CD4-positive, alpha-beta memory T cell (primary cell): Measurements from ENCODE around the gene LRRC55. TPM values are rescaled to one million over a fixed set of nuclear protein-coding genes. Genes with fewer than 3 reads are reported as not detected.

ENCODE experiments used
- CTCF ChIA-PET: fragments of 350-600 bp; sonication (Branson Sonifier 250); formaldehyde crosslinking; loops from one replicate; lab custom pipeline; 2021; ENCODE audit warnings: inconsistent platforms; ENCODE audit not compliant: partially characterized antibody; lab: Charles Lee
- POLR2A ChIA-PET: fragments of 350-600 bp; sonication (Branson Sonifier 250); formaldehyde crosslinking; loops from one replicate; lab custom pipeline; 2021; ENCODE audit not compliant: partially characterized antibody; lab: Charles Lee
- DNase-seq, 5 donors: peaks; one replicate each; pipeline versions ENCODE4 v3.0.0 to v3.0.0-alpha.2; 2020 to 2022; ENCODE audit warnings: mixed read lengths in 1 of 5
- H3K27ac ChIP-seq: one replicate; pipeline ENCODE4 v1.7.0; 2013; ENCODE audit warnings: low read depth, low read length
- H3K27me3 ChIP-seq: 2 replicates; pipeline ENCODE4 v1.7.0; 2013; ENCODE audit warnings: mild to moderate bottlenecking, low read length, moderate library complexity; ENCODE audit not compliant: insufficient read depth
- H3K36me3 ChIP-seq: 2 replicates; pipeline ENCODE4 v1.7.0; 2013; ENCODE audit warnings: mild to moderate bottlenecking, low read length, moderate library complexity; ENCODE audit not compliant: insufficient read depth
- H3K4me1 ChIP-seq: 2 replicates; pipeline ENCODE4 v1.7.0; 2013; ENCODE audit warnings: mild to moderate bottlenecking, low read length, moderate library complexity; ENCODE audit not compliant: insufficient read depth
- H3K4me3 ChIP-seq, 2 donors: one replicate each; pipeline ENCODE4 v1.7.0; 2013; ENCODE audit warnings: low read length in 2 of 2, mild to moderate bottlenecking in 1 of 2
- H3K9me3 ChIP-seq, 2 donors: one replicate each; pipeline ENCODE4 v1.7.0; 2013; ENCODE audit warnings: low read length in 2 of 2, control low read depth in 1 of 2; ENCODE audit not compliant: control insufficient read depth in 1 of 2
- H3K27ac Mint-ChIP-seq, 7 donors: one replicate each; pipeline ENCODE4 v1.8.0; 2020 to 2021; ENCODE audit warnings: mixed read lengths in 7 of 7, mild to moderate bottlenecking in 6 of 7, inconsistent platforms in 3 of 7, moderate library complexity in 3 of 7
- H3K27me3 Mint-ChIP-seq, 2 donors: one replicate each; pipeline ENCODE4 v1.8.0; 2020 to 2021; ENCODE audit warnings: mixed read lengths in 2 of 2
- H3K36me3 Mint-ChIP-seq, 2 donors: one replicate each; pipeline ENCODE4 v1.8.0; 2020 to 2021; ENCODE audit warnings: mixed read lengths in 2 of 2, inconsistent platforms in 1 of 2, mild to moderate bottlenecking in 1 of 2
- H3K4me1 Mint-ChIP-seq, 4 donors: one replicate each; pipeline ENCODE4 v1.8.0; 2020 to 2021; ENCODE audit warnings: mixed read lengths in 4 of 4, mild to moderate bottlenecking in 1 of 4
- H3K4me3 Mint-ChIP-seq, 8 donors: one replicate each; pipeline ENCODE4 v1.8.0; 2020 to 2021; ENCODE audit warnings: mixed read lengths in 8 of 8, mild to moderate bottlenecking in 7 of 8, moderate library complexity in 6 of 8, inconsistent platforms in 3 of 8
- H3K9me3 Mint-ChIP-seq, 8 donors: one replicate each; pipeline ENCODE4 v1.8.0; 2020 to 2021; ENCODE audit warnings: mixed read lengths in 8 of 8, mild to moderate bottlenecking in 5 of 8, inconsistent platforms in 3 of 8, moderate library complexity in 1 of 8
- intact Hi-C: fragments of 100-400 bp; cut with micrococcal nuclease; formaldehyde crosslinking; loops from one replicate; pipeline ENCODE4 v1.15.1; 2023
- polyA plus RNA-seq, 2 donors: library from polyadenylated mRNA; unstranded; fragments of 300-500 nt; fragmentation: Illumina TruSeq; gene quantifications; one replicate each; pipeline ENCODE4 v1.2.3, GENCODE V29; 2021
- total RNA-seq, 2 experiments: library from RNA; stranded (reverse); gene quantifications; one replicate each; pipeline ENCODE4 v1.2.3, GENCODE V29; 2021

Gene LRRC55
- total and polyA plus RNA-seq, 4 experiments from 2014 or later, result not detected

- Histone ChIP-seq H3K4me1 (no peaks in the 10 kb centered on the region), H3K36me3 (no peaks in the 10 kb centered on the region), H3K27ac (no peak overlapping the region), H3K9me3 (no peaks in the 10 kb centered on the region), H3K4me3 (no peak overlapping the region), H3K27me3 (no peaks in the 10 kb centered on the region)
- Mint-ChIP-seq H3K27me3 (peaks cover 2 to 4% of the 10 kb centered on the region in 2 donors), H3K4me1 (no peaks in the 10 kb centered on the region), H3K27ac (no peak overlapping the region), H3K4me3 (no peak overlapping the region), H3K9me3 (peaks cover 0 to 3% (median 0%) of the 10 kb centered on the region in 8 donors), H3K36me3 (no peaks in the 10 kb centered on the region)
- intact Hi-C loops, result no loop called here
- DNase-seq, result no peak
- ChIA-PET CTCF (no interaction called here), POLR2A (no interaction called here)
Measured at GRCh38 chr11:57222239-57222638, 40.5 kb downstream of the LRRC55 start.

- H3K27ac ChIP-seq, result no peak overlapping the region
- POLR2A ChIA-PET, result no interaction called here
- peaks cover 0 to 2% of the 10 kb centered on the region in 2 donors for H3K27me3 Mint-ChIP-seq
- no peak overlapping the region for H3K4me3 Mint-ChIP-seq
- intact Hi-C loops, result no loop called here
- no peak overlapping the region for H3K27ac Mint-ChIP-seq
- no peaks in the 10 kb centered on the region for H3K36me3 ChIP-seq
- CTCF ChIA-PET, result no interaction called here
- no peaks in the 10 kb centered on the region for H3K36me3 Mint-ChIP-seq
- H3K9me3 ChIP-seq, result no peaks in the 10 kb centered on the region
- no peak for DNase-seq
- H3K27me3 ChIP-seq, result no peaks in the 10 kb centered on the region
- no peak overlapping the region for H3K4me3 ChIP-seq
- H3K4me1 Mint-ChIP-seq, result no peaks in the 10 kb centered on the region
- H3K9me3 Mint-ChIP-seq, result peaks cover 0 to 3% (median 0%) of the 10 kb centered on the region in 8 donors
- H3K4me1 ChIP-seq, result no peaks in the 10 kb centered on the region
Measured at GRCh38 chr11:57223601-57224000, 41.8 kb downstream of the LRRC55 start.

- CTCF ChIA-PET, result interaction anchor here (1.5 kb wide), 1 partner anchor 13 kb away, joined by 4 read pairs; no protein-coding TSS in a partner anchor
Measured at GRCh38 chr11:57224128-57224527, 42.4 kb downstream of the LRRC55 start.

GRCh38 chr11:57224537-57224936, 42.8 kb downstream of the LRRC55 start:
- no peak overlapping the region for H3K27ac Mint-ChIP-seq
- ChIA-PET CTCF (interaction anchor here (1.5 kb wide), 1 partner anchor 14 kb away, joined by 4 read pairs; no protein-coding TSS in a partner anchor), POLR2A (no interaction called here)
- no peaks in the 10 kb centered on the region for H3K4me1 Mint-ChIP-seq
- H3K9me3 Mint-ChIP-seq, result peaks cover 0 to 3% (median 0%) of the 10 kb centered on the region in 8 donors
- no peak for DNase-seq
- Histone ChIP-seq H3K4me3 (no peak overlapping the region), H3K4me1 (no peaks in the 10 kb centered on the region), H3K36me3 (no peaks in the 10 kb centered on the region), H3K27ac (no peak overlapping the region), H3K27me3 (no peaks in the 10 kb centered on the region), H3K9me3 (no peaks in the 10 kb centered on the region)
- H3K4me3 Mint-ChIP-seq, result no peak overlapping the region
- peaks cover 2 to 3% of the 10 kb centered on the region in 2 donors for H3K27me3 Mint-ChIP-seq
- intact Hi-C loops, result no loop called here
- no peaks in the 10 kb centered on the region for H3K36me3 Mint-ChIP-seq

More at GRCh38 chr11:57224128-57224527, 42.4 kb downstream of the LRRC55 start:
- no peaks in the 10 kb centered on the region for H3K4me1 ChIP-seq
- no peaks in the 10 kb centered on the region for H3K36me3 ChIP-seq
- no peak overlapping the region for H3K4me3 Mint-ChIP-seq
- intact Hi-C loops, result no loop called here
- H3K4me1 Mint-ChIP-seq, result no peaks in the 10 kb centered on the region
- no peak overlapping the region for H3K27ac ChIP-seq
- POLR2A ChIA-PET, result no interaction called here
- H3K36me3 Mint-ChIP-seq, result no peaks in the 10 kb centered on the region
- no peak for DNase-seq
- H3K27me3 Mint-ChIP-seq, result peaks cover under 1 to 2% of the 10 kb centered on the region in 2 donors
- no peak overlapping the region for H3K4me3 ChIP-seq
- H3K27ac Mint-ChIP-seq, result no peak overlapping the region
- H3K9me3 ChIP-seq, result no peaks in the 10 kb centered on the region
- peaks cover 0 to 3% (median 0%) of the 10 kb centered on the region in 8 donors for H3K9me3 Mint-ChIP-seq
- H3K27me3 ChIP-seq, result no peaks in the 10 kb centered on the region

DNA sequence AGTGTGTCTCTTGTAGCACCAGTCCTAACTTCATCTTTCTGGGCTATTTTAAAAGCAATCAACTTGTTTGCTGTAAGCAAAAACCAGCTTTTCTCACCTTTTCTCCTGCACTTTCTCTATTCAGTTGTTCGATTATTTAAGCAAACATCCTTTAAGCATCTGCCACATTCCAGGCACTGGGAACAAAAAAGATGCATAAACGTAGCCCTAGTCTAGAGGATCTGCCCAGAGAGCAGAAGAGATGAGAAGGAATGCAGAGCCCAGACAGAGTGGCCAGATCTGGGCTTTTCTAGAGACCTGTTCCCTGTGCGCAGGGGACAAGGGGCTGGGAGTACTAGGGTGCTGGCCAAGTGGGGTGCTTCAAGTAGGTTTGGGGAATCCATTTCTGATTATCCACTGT, 46.8 kb downstream of the LRRC55 start:
- CTCF ChIA-PET, result no interaction called here
- intact Hi-C loops, result no loop called here
- Histone ChIP-seq H3K27me3 (peaks cover 12% of the 10 kb centered on the region), H3K4me1 (no peaks in the 10 kb centered on the region), H3K36me3 (no peaks in the 10 kb centered on the region), H3K4me3 (no peak overlapping the region), H3K27ac (no peak overlapping the region), H3K9me3 (no peaks in the 10 kb centered on the region)
- Mint-ChIP-seq H3K27ac (no peak overlapping the region), H3K4me3 (no peak overlapping the region), H3K36me3 (no peaks in the 10 kb centered on the region), H3K9me3 (peaks cover 0 to 3% (median 0%) of the 10 kb centered on the region in 8 donors), H3K27me3 (peaks cover 21 to 33% of the 10 kb centered on the region in 2 donors), H3K4me1 (peaks cover 4 to 10% (median 5%) of the 10 kb centered on the region in 4 donors)
- DNase-seq, result no peak
- POLR2A ChIA-PET, result no interaction called here

DNA sequence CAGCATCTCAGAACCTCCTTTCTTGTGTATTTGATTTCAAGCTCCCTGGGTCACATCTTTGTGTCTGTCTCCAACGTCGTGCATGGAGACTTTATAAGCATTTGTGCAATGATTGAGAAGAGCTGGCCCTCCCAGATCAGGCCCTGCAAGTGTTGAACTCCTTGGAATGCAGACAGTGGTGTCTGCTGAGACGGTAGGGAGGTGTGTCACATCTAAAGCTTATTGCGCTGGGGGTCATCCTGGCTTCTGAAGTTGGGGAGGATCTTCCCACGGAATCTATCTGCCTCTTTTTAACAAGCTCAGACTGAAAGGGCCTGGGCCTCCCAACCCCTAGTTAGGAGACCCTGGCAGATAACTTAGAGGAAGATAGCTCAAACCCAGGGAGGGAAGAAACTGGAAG, 48.6 kb downstream of the LRRC55 start:
- no peaks in the 10 kb centered on the region for H3K36me3 ChIP-seq
- DNase-seq, result no peak
- H3K4me1 ChIP-seq, result no peaks in the 10 kb centered on the region
- intact Hi-C loops, result no loop called here
- CTCF ChIA-PET, result interaction anchor here (0.7 kb wide), 1 partner anchor 19 kb away, joined by 3 read pairs; no protein-coding TSS in a partner anchor
- peaks cover 17% of the 10 kb centered on the region for H3K27me3 ChIP-seq
- H3K36me3 Mint-ChIP-seq, result no peaks in the 10 kb centered on the region
- peaks cover 27 to 45% of the 10 kb centered on the region in 2 donors for H3K27me3 Mint-ChIP-seq
- H3K4me1 Mint-ChIP-seq, result peaks cover 4 to 10% (median 5%) of the 10 kb centered on the region in 4 donors
- no peak overlapping the region for H3K27ac Mint-ChIP-seq
- POLR2A ChIA-PET, result no interaction called here
- no peak overlapping the region for H3K4me3 Mint-ChIP-seq
- peaks cover 0 to 5% (median 0%) of the 10 kb centered on the region in 8 donors for H3K9me3 Mint-ChIP-seq
- H3K27ac ChIP-seq, result no peak overlapping the region
- no peak overlapping the region for H3K4me3 ChIP-seq
- H3K9me3 ChIP-seq, result no peaks in the 10 kb centered on the region

GRCh38 chr11:57230791-57231538, 49.2 kb downstream of the LRRC55 start:
- H3K27ac Mint-ChIP-seq, result no peak overlapping the region
- H3K27me3 Mint-ChIP-seq, result peaks cover 31 to 48% of the 10 kb centered on the region in 2 donors
- Histone ChIP-seq H3K4me1 (no peaks in the 10 kb centered on the region), H3K9me3 (no peaks in the 10 kb centered on the region), H3K36me3 (no peaks in the 10 kb centered on the region), H3K4me3 (no peak overlapping the region), H3K27me3 (peaks cover 17% of the 10 kb centered on the region), H3K27ac (no peak overlapping the region)
- peaks cover 0 to 2% (median 0%) of the 10 kb centered on the region in 8 donors for H3K9me3 Mint-ChIP-seq
- no peak for DNase-seq
- POLR2A ChIA-PET, result no interaction called here
- H3K4me3 Mint-ChIP-seq, result no peak overlapping the region
- CTCF ChIA-PET, result no interaction called here
- intact Hi-C loops, result no loop called here
- peaks cover 4 to 10% (median 5%) of the 10 kb centered on the region in 4 donors for H3K4me1 Mint-ChIP-seq
- H3K36me3 Mint-ChIP-seq, result no peaks in the 10 kb centered on the region
